Ovary (tissue), 3 donors: ENCODE data around the gene RPL19.

Experiments used
- POLR2A ChIP-seq: fragments of 450-650 bp; IDR thresholded peaks from one replicate; pipeline ENCODE4 v1.6.1; 2017; ENCODE audit warnings: antibody characterized with exemption, mild to moderate bottlenecking, moderate library complexity
- TF ChIP-seq, protein P1 (sequence below), 3 donors: fragments of 450-650 bp in 2 of 3; fragments of 200-600 bp in 1 of 3; IDR thresholded peaks; one replicate each; pipeline versions ENCODE4 v1.5.1 to v1.8.0; 2016 to 2022; ENCODE audit warnings: antibody characterized with exemption in 3 of 3, mild to moderate bottlenecking in 1 of 3
- donor health status: DM: no; HTN: no; CAD: no.

DNA sequence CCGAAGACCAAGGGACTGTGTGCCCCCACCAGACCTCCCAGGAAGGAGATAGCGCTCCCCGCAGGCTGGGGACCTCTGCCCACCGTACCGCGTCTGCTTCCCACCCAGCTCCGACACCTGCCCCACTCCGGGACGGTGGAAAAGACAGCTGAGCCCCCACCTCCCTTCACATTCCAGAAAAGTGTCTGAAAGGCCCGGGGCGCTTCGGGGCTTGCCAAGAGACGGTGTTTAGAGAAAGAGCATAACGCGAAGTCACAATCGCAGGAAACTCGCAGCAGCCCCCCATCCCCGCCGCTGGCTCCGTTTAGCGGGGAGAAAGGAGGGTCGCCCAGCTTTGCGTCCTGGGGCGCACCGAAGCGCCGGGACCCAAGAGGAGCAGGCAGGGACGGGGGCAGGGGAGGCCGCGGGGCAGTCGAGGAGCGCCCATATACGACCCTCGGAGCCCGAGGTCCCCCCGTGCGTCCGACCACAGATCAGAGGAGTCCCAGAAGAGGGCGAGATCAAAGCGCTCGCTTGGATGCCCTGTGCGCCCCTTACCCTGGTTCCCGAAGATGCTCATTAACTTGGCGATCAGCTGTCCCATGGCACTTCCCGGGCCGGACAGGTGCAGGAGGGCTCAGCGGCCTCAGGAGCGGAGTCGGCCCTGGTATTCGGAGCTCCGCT is 34.8 kb upstream of the RPL19 start:
- TF ChIP-seq, protein P1, sequence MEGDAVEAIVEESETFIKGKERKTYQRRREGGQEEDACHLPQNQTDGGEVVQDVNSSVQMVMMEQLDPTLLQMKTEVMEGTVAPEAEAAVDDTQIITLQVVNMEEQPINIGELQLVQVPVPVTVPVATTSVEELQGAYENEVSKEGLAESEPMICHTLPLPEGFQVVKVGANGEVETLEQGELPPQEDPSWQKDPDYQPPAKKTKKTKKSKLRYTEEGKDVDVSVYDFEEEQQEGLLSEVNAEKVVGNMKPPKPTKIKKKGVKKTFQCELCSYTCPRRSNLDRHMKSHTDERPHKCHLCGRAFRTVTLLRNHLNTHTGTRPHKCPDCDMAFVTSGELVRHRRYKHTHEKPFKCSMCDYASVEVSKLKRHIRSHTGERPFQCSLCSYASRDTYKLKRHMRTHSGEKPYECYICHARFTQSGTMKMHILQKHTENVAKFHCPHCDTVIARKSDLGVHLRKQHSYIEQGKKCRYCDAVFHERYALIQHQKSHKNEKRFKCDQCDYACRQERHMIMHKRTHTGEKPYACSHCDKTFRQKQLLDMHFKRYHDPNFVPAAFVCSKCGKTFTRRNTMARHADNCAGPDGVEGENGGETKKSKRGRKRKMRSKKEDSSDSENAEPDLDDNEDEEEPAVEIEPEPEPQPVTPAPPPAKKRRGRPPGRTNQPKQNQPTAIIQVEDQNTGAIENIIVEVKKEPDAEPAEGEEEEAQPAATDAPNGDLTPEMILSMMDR (IDR thresholded peaks at IDR 0.05), result no peak
- TF ChIP-seq POLR2A, result no peak
